Activated B cell treated with CpG ODN at 0.5 μM for 24 hours (primary cell): ENCODE results near the gene NRXN3. TPM values are rescaled to one million over a fixed set of nuclear protein-coding genes. Genes with fewer than 3 reads are reported as not detected.
"Not testable (repeated sequence)": the region's sequence is repeated elsewhere in the genome, so short reads cannot be mapped to it uniquely, and the experiment has no call there.

ENCODE experiments used
- ATAC-seq: fragments of 200-7000 bp; cut with Tn5 transposase; one replicate; pipeline ENCODE4 v1.10.0; 2021; ENCODE audit warnings: low read depth, mild to moderate bottlenecking, moderate library complexity
- CTCF ChIA-PET: fragments of 350-600 bp; sonication (Branson Sonifier 250); formaldehyde crosslinking; loops from one replicate; lab custom pipeline; 2021; ENCODE audit warnings: antibody characterized with exemption; lab: Charles Lee
- POLR2A ChIA-PET: fragments of 350-600 bp; sonication (Branson Sonifier 250); formaldehyde crosslinking; loops from one replicate; lab custom pipeline; 2021; ENCODE audit warnings: antibody characterized with exemption; lab: Charles Lee
- DNase-seq: peaks from one replicate; pipeline ENCODE4 v3.0.0; 2022
- H3K27ac Mint-ChIP-seq: one replicate; pipeline ENCODE4 v1.8.0; 2020; ENCODE audit warnings: mixed read lengths
- H3K27me3 Mint-ChIP-seq: one replicate; pipeline ENCODE4 v1.8.0; 2021; ENCODE audit warnings: mixed read lengths
- H3K36me3 Mint-ChIP-seq: one replicate; pipeline ENCODE4 v1.8.0; 2021; ENCODE audit warnings: low read depth, mixed read lengths
- H3K4me1 Mint-ChIP-seq: one replicate; pipeline ENCODE4 v1.8.0; 2021; ENCODE audit warnings: mixed read lengths
- H3K4me3 Mint-ChIP-seq: one replicate; pipeline ENCODE4 v1.8.0; 2020; ENCODE audit warnings: mild to moderate bottlenecking, mixed read lengths
- H3K9me3 Mint-ChIP-seq: one replicate; pipeline ENCODE4 v1.8.0; 2020; ENCODE audit warnings: mixed read lengths
- CTCF ChIP-seq: fragments of 200-600 bp; IDR thresholded peaks from one replicate; pipeline ENCODE4 v1.8.0; 2022; ENCODE audit warnings: antibody characterized with exemption, mild to moderate bottlenecking
- intact Hi-C: fragments of 100-400 bp; cut with micrococcal nuclease; formaldehyde crosslinking; loops from one replicate; pipeline ENCODE4 v1.15.1; 2024
- total RNA-seq: library from RNA; stranded (reverse); gene quantifications from 2 replicates; pipeline ENCODE4 v1.2.3, GENCODE V29; 2022

Gene NRXN3
- total RNA-seq, 1 donor from 2014 or later, result not detected

GRCh38 chr14:78425782-78426181 is 255.6 kb downstream of the NRXN3 start:
- H3K9me3 Mint-ChIP-seq, result no peaks in the 10 kb centered on the region

GRCh38 chr14:78432046-78432445 is 261.9 kb downstream of the NRXN3 start:
- ChIA-PET CTCF (no interaction called here), POLR2A (no interaction called here)
- DNase-seq (no peak), ATAC-seq (no peak)
- intact Hi-C loops, result no loop called here
- TF ChIP-seq CTCF, result no peak
- no peaks in the 10 kb centered on the region for H3K36me3 Mint-ChIP-seq
- no peak overlapping the region for H3K4me3 Mint-ChIP-seq
- H3K9me3 Mint-ChIP-seq, result no peaks in the 10 kb centered on the region
- H3K27ac Mint-ChIP-seq, result no peak overlapping the region
- no peaks in the 10 kb centered on the region for H3K4me1 Mint-ChIP-seq
- H3K27me3 Mint-ChIP-seq, result no peaks in the 10 kb centered on the region

More at GRCh38 chr14:78425782-78426181, 255.6 kb downstream of the NRXN3 start:
- no peak for DNase-seq
- H3K27ac Mint-ChIP-seq, result no peak overlapping the region
- TF ChIP-seq CTCF, result no peak
- intact Hi-C loops, result no loop called here
- no peaks in the 10 kb centered on the region for H3K27me3 Mint-ChIP-seq
- no peak overlapping the region for H3K4me3 Mint-ChIP-seq
- CTCF ChIA-PET, result no interaction called here
- no peaks in the 10 kb centered on the region for H3K36me3 Mint-ChIP-seq
- no peak for ATAC-seq
- POLR2A ChIA-PET, result no interaction called here
- no peaks in the 10 kb centered on the region for H3K4me1 Mint-ChIP-seq

GRCh38 chr14:78437448-78437847 is 267.3 kb downstream of the NRXN3 start:
- H3K4me3 Mint-ChIP-seq, H3K4me1 Mint-ChIP-seq, H3K36me3 Mint-ChIP-seq, POLR2A ChIA-PET, intact Hi-C loops, DNase-seq, ATAC-seq, H3K27ac Mint-ChIP-seq, H3K27me3 Mint-ChIP-seq, H3K9me3 Mint-ChIP-seq, CTCF ChIA-PET: not testable (repeated sequence)

- no peaks in the 10 kb centered on the region for H3K4me1 Mint-ChIP-seq
- H3K27me3 Mint-ChIP-seq, result no peaks in the 10 kb centered on the region
- H3K9me3 Mint-ChIP-seq, result no peaks in the 10 kb centered on the region
- H3K36me3 Mint-ChIP-seq, result no peaks in the 10 kb centered on the region
- ATAC-seq, result no peak
- H3K4me3 Mint-ChIP-seq, result no peak overlapping the region
- POLR2A ChIA-PET, result no interaction called here
- H3K27ac Mint-ChIP-seq, result no peak overlapping the region
- intact Hi-C loops, result no loop called here
- TF ChIP-seq CTCF, result no peak
- CTCF ChIA-PET, result no interaction called here
- no peak for DNase-seq
These were observed 270.3 kb downstream of the NRXN3 start for GRCh38 chr14:78440356-78440894.

GRCh38 chr14:78443834-78444233 is 273.7 kb downstream of the NRXN3 start:
- ChIA-PET CTCF (no interaction called here), POLR2A (no interaction called here)
- intact Hi-C loops, result no loop called here
- H3K36me3 Mint-ChIP-seq, result no peaks in the 10 kb centered on the region
- TF ChIP-seq CTCF, result no peak
- no peak overlapping the region for H3K27ac Mint-ChIP-seq
- ATAC-seq (no peak), DNase-seq (no peak)
- no peak overlapping the region for H3K4me3 Mint-ChIP-seq
- peaks cover 5% of the 10 kb centered on the region for H3K27me3 Mint-ChIP-seq
- no peaks in the 10 kb centered on the region for H3K4me1 Mint-ChIP-seq
- H3K9me3 Mint-ChIP-seq, result no peaks in the 10 kb centered on the region

- ATAC-seq (no peak), DNase-seq (no peak)
- no peaks in the 10 kb centered on the region for H3K9me3 Mint-ChIP-seq
- no peak for TF ChIP-seq CTCF
- intact Hi-C loops, result no loop called here
- no peaks in the 10 kb centered on the region for H3K4me1 Mint-ChIP-seq
- CTCF ChIA-PET, result no interaction called here
- no peak overlapping the region for H3K27ac Mint-ChIP-seq
- no peaks in the 10 kb centered on the region for H3K36me3 Mint-ChIP-seq
- peaks cover 5% of the 10 kb centered on the region for H3K27me3 Mint-ChIP-seq
- H3K4me3 Mint-ChIP-seq, result no peak overlapping the region
- POLR2A ChIA-PET, result no interaction called here
These were observed 275.1 kb downstream of the NRXN3 start for GRCh38 chr14:78445275-78445674.
